Measurements from ENCODE around the gene CNDP2.

DNA sequence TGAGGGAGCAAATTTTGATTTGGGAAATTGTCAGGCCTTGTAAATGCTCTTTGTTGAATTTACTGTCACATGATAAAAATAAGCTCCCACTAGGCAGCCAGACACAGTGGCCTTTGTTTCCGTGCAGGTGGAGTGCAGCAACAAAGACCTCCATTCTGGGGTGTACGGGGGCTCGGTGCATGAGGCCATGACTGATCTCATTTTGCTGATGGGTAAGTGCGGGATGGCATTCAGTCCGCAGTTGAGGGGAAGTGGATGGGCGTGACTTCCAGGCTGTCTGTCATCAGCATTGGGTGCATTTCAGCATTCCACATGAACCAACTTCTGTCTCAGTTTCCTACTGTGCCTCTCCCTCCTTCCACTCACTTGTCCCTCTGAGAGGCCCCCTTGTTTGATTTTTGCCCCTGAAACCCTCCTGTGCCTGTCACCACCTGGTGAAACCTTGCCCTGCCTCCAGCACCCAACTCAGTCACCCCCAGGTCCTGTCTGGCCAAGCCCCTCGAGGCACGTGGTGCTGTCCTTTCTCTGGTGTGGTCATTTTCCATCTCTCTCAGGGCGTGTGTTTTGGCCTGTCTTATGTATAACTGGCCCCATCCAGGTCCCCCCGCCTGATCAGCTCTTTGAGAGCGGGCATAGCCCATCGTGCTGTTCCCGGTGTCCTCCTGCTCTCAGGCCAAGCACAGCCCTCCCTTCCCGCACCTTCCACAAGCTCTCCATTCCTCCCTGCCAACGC is 16.3 kb downstream of the CNDP2 start:
- TF ChIP-seq CTCF (IDR thresholded peaks at IDR 0.05) (no peak), EZH2 (IDR thresholded peaks at IDR 0.05; ENCODE audit: borderline replicate concordance, insufficient read depth, low read depth, low read length, poor library complexity, severe bottlenecking) (no peak)

All from B cell (primary cell).